Lung microvascular endothelial cell (primary cell): ENCODE data around the gene TNIP2. TPM values are rescaled to one million over a fixed set of nuclear protein-coding genes. Genes with fewer than 3 reads are reported as not detected.

ENCODE experiments used
- DNase-seq, 2 donors: peaks; one replicate each; pipeline versions ENCODE4 v3.0.0 to v3.0.0-alpha.2; 2010; ENCODE audit warnings: low read depth in 2 of 2
- total RNA-seq: library from RNA; depleted of rRNA; stranded (reverse); fragments of >200 nt; gene quantifications from 2 replicates; pipeline ENCODE4 v1.2.1, GENCODE V29; 2014

The TNIP2 gene
- total RNA-seq, 1 donor from 2014 or later = 70.6 TPM

- DNase-seq = no peak
Observed at GRCh38 chr4:2721586-2721985, 34.5 kb downstream of the TNIP2 start.

- no peak for DNase-seq
Observed at GRCh38 chr4:2716236-2716635, 39.9 kb downstream of the TNIP2 start.

GRCh38 chr4:2715426-2715825 is 40.7 kb downstream of the TNIP2 start:
- DNase-seq = peak in 1 of 2 donors; percentile 63

- DNase-seq = no peak
Observed at GRCh38 chr4:2714918-2715317, 41.2 kb downstream of the TNIP2 start.

- DNase-seq = peak; percentile 98 to 99
Observed at GRCh38 chr4:2714061-2714770, 41.9 kb downstream of the TNIP2 start.

- no peak for DNase-seq
Observed at GRCh38 chr4:2713337-2713736, 42.8 kb downstream of the TNIP2 start.

- DNase-seq = peak; percentile 47 to 48
Observed at GRCh38 chr4:2712261-2712842, 43.8 kb downstream of the TNIP2 start.

- no peak for DNase-seq
Observed at GRCh38 chr4:2702770-2703169, 53.4 kb downstream of the TNIP2 start.

- DNase-seq = no peak
Observed at GRCh38 chr4:2702361-2702760, 53.8 kb downstream of the TNIP2 start.

- DNase-seq = no peak
Observed at GRCh38 chr4:2700031-2700430, 56.1 kb downstream of the TNIP2 start.

GRCh38 chr4:2699534-2699933 is 56.6 kb downstream of the TNIP2 start:
- no peak for DNase-seq

- no peak for DNase-seq
Observed at GRCh38 chr4:2698951-2699505, 57.1 kb downstream of the TNIP2 start.

- no peak for DNase-seq
Observed at GRCh38 chr4:2698504-2698903, 57.6 kb downstream of the TNIP2 start.

GRCh38 chr4:2697995-2698414 is 58.1 kb downstream of the TNIP2 start:
- no peak for DNase-seq

- no peak for DNase-seq
Observed at GRCh38 chr4:2696423-2696822, 59.7 kb downstream of the TNIP2 start.

- DNase-seq = peak in 1 of 2 donors; percentile 66
Observed at GRCh38 chr4:2695346-2696060, 60.6 kb downstream of the TNIP2 start.

- no peak for DNase-seq
Observed at GRCh38 chr4:2694691-2695090, 61.4 kb downstream of the TNIP2 start.

- no peak for DNase-seq
Observed at GRCh38 chr4:2691952-2692435, 64.1 kb downstream of the TNIP2 start.
